ENCODE measurements around the gene TAS2R30.
"Not testable (repeated sequence)": the region's sequence is repeated elsewhere in the genome, so short reads cannot be mapped to it uniquely, and the experiment has no call there.

Gene TAS2R30

GRCh38 chr12:11108862-11109261, 25.6 kb downstream of the TAS2R30 start:
- no peak for TF ChIP-seq LEF1 (IDR thresholded peaks at IDR 0.05; ENCODE audit: borderline replicate concordance)
- TF ChIP-seq CTBP1 (IDR thresholded peaks at IDR 0.05; ENCODE audit: borderline replicate concordance) = no peak
- no peak for TF ChIP-seq ZNF384 (IDR thresholded peaks at IDR 0.05)
- no peak for TF ChIP-seq TARDBP (IDR thresholded peaks at IDR 0.05)
- TF ChIP-seq FOXK2 (IDR thresholded peaks at IDR 0.05) = no peak
- no peak for TF ChIP-seq NFRKB (IDR thresholded peaks at IDR 0.05)
- ChIA-PET CTCF (no interaction called here), POLR2A (no interaction called here)
- DNase-seq (ENCODE audit: extremely low spot score) = no peak

- POLR2A ChIA-PET = no interaction called here
- CTCF ChIA-PET = no interaction called here
- TF ChIP-seq FOXA1 (IDR thresholded peaks at IDR 0.05) = no peak
- no peak for TF ChIP-seq BHLHE40 (IDR thresholded peaks at IDR 0.05; ENCODE audit: borderline replicate concordance)
- no peak for TF ChIP-seq FOXM1 (IDR thresholded peaks at IDR 0.05; ENCODE audit: borderline replicate concordance)
- no peak for TF ChIP-seq LEF1 (IDR thresholded peaks at IDR 0.05; ENCODE audit: borderline replicate concordance)
- no peak for TF ChIP-seq TARDBP (IDR thresholded peaks at IDR 0.05)
- no peak for TF ChIP-seq ELF4 (IDR thresholded peaks at IDR 0.05)
- TF ChIP-seq CTBP1 (IDR thresholded peaks at IDR 0.05; ENCODE audit: borderline replicate concordance) = no peak
- TF ChIP-seq FOXK2 (IDR thresholded peaks at IDR 0.05) = no peak
- no peak for TF ChIP-seq SP1 (IDR thresholded peaks at IDR 0.05)
- TF ChIP-seq L3MBTL2 (conservative IDR thresholded peaks at IDR 0.05) = no peak
- no peak for TF ChIP-seq ZNF384 (IDR thresholded peaks at IDR 0.05)
- DNase-seq (ENCODE audit: extremely low spot score) = no peak
These were observed 26.7 kb downstream of the TAS2R30 start for GRCh38 chr12:11107719-11108118.

GRCh38 chr12:11106288-11106687, 28.2 kb downstream of the TAS2R30 start:
- CTCF ChIA-PET = interaction anchor here (0.6 kb wide), 1 partner anchor 335 kb away, joined by 4 read pairs; no protein-coding TSS in a partner anchor
- TF ChIP-seq SUZ12 (IDR thresholded peaks at IDR 0.05) = no peak
- TF ChIP-seq FOXM1 (IDR thresholded peaks at IDR 0.05; ENCODE audit: borderline replicate concordance) = no peak
- no peak for TF ChIP-seq TARDBP (IDR thresholded peaks at IDR 0.05)
- no peak for TF ChIP-seq SP1 (IDR thresholded peaks at IDR 0.05)
- no peak for TF ChIP-seq FOXA1 (IDR thresholded peaks at IDR 0.05)
- TF ChIP-seq ELF4 (IDR thresholded peaks at IDR 0.05) = no peak
- no peak for TF ChIP-seq ZNF384 (IDR thresholded peaks at IDR 0.05)
- no peak for TF ChIP-seq BHLHE40 (IDR thresholded peaks at IDR 0.05; ENCODE audit: borderline replicate concordance)
- TF ChIP-seq FOXK2 (IDR thresholded peaks at IDR 0.05) = no peak
- TF ChIP-seq ARNT (IDR thresholded peaks at IDR 0.05) = no peak
- TF ChIP-seq LEF1 (IDR thresholded peaks at IDR 0.05; ENCODE audit: borderline replicate concordance) = no peak
- TF ChIP-seq PKNOX1 (IDR thresholded peaks at IDR 0.05) = no peak
- DNase-seq (ENCODE audit: extremely low spot score) = no peak
- POLR2A ChIA-PET = no interaction called here

GRCh38 chr12:11105546-11105945, 28.9 kb downstream of the TAS2R30 start:
- DNase-seq (ENCODE audit: extremely low spot score) = no peak
- ChIA-PET POLR2A (no interaction called here), CTCF (interaction anchor here (0.6 kb wide), 1 partner anchor 334 kb away, joined by 4 read pairs; no protein-coding TSS in a partner anchor)
- TF ChIP-seq FOXM1 (IDR thresholded peaks at IDR 0.05; ENCODE audit: borderline replicate concordance) (no peak), PKNOX1 (IDR thresholded peaks at IDR 0.05) (no peak), SP1 (IDR thresholded peaks at IDR 0.05) (no peak), HDGF (IDR thresholded peaks at IDR 0.05; ENCODE audit: borderline replicate concordance) (no peak), LEF1 (IDR thresholded peaks at IDR 0.05; ENCODE audit: borderline replicate concordance) (no peak), FOXA1 (IDR thresholded peaks at IDR 0.05) (no peak), NFRKB (IDR thresholded peaks at IDR 0.05) (no peak), CTBP1 (IDR thresholded peaks at IDR 0.05; ENCODE audit: borderline replicate concordance) (no peak), BHLHE40 (IDR thresholded peaks at IDR 0.05; ENCODE audit: borderline replicate concordance) (no peak), FOXK2 (IDR thresholded peaks at IDR 0.05) (no peak), ARNT (IDR thresholded peaks at IDR 0.05) (no peak), ZNF384 (IDR thresholded peaks at IDR 0.05) (no peak), L3MBTL2 (conservative IDR thresholded peaks at IDR 0.05) (no peak), ELF4 (IDR thresholded peaks at IDR 0.05) (no peak), TARDBP (IDR thresholded peaks at IDR 0.05) (no peak), SUZ12 (IDR thresholded peaks at IDR 0.05) (no peak)

GRCh38 chr12:11094910-11095309, 39.5 kb downstream of the TAS2R30 start:
- POLR2A ChIA-PET; CTCF ChIA-PET; DNase-seq (ENCODE audit: extremely low spot score): not testable (repeated sequence)

GRCh38 chr12:11092128-11092527, 42.3 kb downstream of the TAS2R30 start, which contains the start of gene TAS2R43:
Gene TAS2R43, minus strand, starts transcription at chr12:11092313. Its CDS starts 84 bp downstream, at chr12:11092229.
- POLR2A ChIA-PET = no interaction called here
- CTCF ChIA-PET = no interaction called here
- TF ChIP-seq SP1 (IDR thresholded peaks at IDR 0.05) = no peak
- TF ChIP-seq ARNT (IDR thresholded peaks at IDR 0.05) = no peak
- TF ChIP-seq FOXA1 (IDR thresholded peaks at IDR 0.05) = no peak
- TF ChIP-seq NFRKB (IDR thresholded peaks at IDR 0.05) = no peak
- no peak for TF ChIP-seq LEF1 (IDR thresholded peaks at IDR 0.05; ENCODE audit: borderline replicate concordance)
- no peak for TF ChIP-seq PKNOX1 (IDR thresholded peaks at IDR 0.05)
- no peak for TF ChIP-seq BHLHE40 (IDR thresholded peaks at IDR 0.05; ENCODE audit: borderline replicate concordance)
- no peak for DNase-seq (ENCODE audit: extremely low spot score)

GRCh38 chr12:11089246-11089645, 45.2 kb downstream of the TAS2R30 start:
- CTCF ChIA-PET = no interaction called here
- POLR2A ChIA-PET = no interaction called here
- TF ChIP-seq NFRKB (IDR thresholded peaks at IDR 0.05) (no peak), TARDBP (IDR thresholded peaks at IDR 0.05) (no peak), FOXA1 (IDR thresholded peaks at IDR 0.05) (no peak), HDGF (IDR thresholded peaks at IDR 0.05; ENCODE audit: borderline replicate concordance) (no peak), ZNF384 (IDR thresholded peaks at IDR 0.05) (no peak), PKNOX1 (IDR thresholded peaks at IDR 0.05) (no peak), L3MBTL2 (conservative IDR thresholded peaks at IDR 0.05) (no peak), LEF1 (IDR thresholded peaks at IDR 0.05; ENCODE audit: borderline replicate concordance) (no peak)
- DNase-seq (ENCODE audit: extremely low spot score) = no peak

Data from HEK293T (cell line).